SK-N-SH (cell line): Measurements from ENCODE around the gene RNF39. TPM values are rescaled to one million over a fixed set of nuclear protein-coding genes. Genes with fewer than 3 reads are reported as not detected.
A peak's percentile ranks its signal among the peaks of the same experiment; 100 is the strongest.

Experiments used
- CTCF ChIA-PET: fragments of 300-600, 350-600 bp; formaldehyde crosslinking; extraction: SDS; loops from one replicate; lab custom pipeline; 2021; lab: Yijun Ruan, JAX
- POLR2A ChIA-PET: fragments of 350-600 bp; sonication (Branson Sonifier 250); formaldehyde crosslinking; extraction: SDS; loops from one replicate; lab custom pipeline; 2020; ENCODE audit warnings: antibody characterized with exemption, inconsistent platforms; lab: Yijun Ruan, JAX
- DNase-seq: peaks from one replicate; pipeline ENCODE4 v3.0.0; 2012
- H2AFZ ChIP-seq: fragments of 200-600 bp; sonication (generic); 2 replicates; pipeline ENCODE4 v1.8.1; 2016; ENCODE audit warnings: antibody characterized with exemption, mild to moderate bottlenecking, low read depth
- H3F3A ChIP-seq: fragments of 200-600 bp; sonication (generic); replicated peaks from 2 replicates; pipeline ENCODE3; 2016; ENCODE audit warnings: antibody characterized with exemption, mild to moderate bottlenecking; ENCODE audit not compliant: insufficient read depth
- H3K27ac ChIP-seq, 2 experiments: fragments of 200-500 bp in 1 of 2; fragments of 200-600 bp in 1 of 2; sonication (Bioruptor generic) in 1 of 2; sonication (generic), shearing (Covaris generic) in 1 of 2; 2 replicates each; pipeline versions ENCODE4 v1.5.1 to v1.6.1; 2014 to 2016; ENCODE audit warnings: low read depth in 2 of 2, inconsistent platforms in 1 of 2, low read length in 1 of 2, mild to moderate bottlenecking in 1 of 2, mixed read lengths in 1 of 2
- H3K27me3 ChIP-seq: fragments of 200-600 bp; sonication (generic), shearing (Covaris generic); 2 replicates; pipeline ENCODE4 v1.6.1; 2016; ENCODE audit warnings: mixed run types; ENCODE audit not compliant: insufficient read depth
- H3K36me3 ChIP-seq, 2 experiments: fragments of 200-500 bp in 1 of 2; fragments of 200-600 bp in 1 of 2; sonication (Bioruptor generic) in 1 of 2; sonication (generic) in 1 of 2; replicated peaks in 1 of 2; 2 replicates each; pipeline versions ENCODE3 to v1.5.1; 2014 to 2016; ENCODE audit warnings: low read length in 1 of 2, mild to moderate bottlenecking in 1 of 2; ENCODE audit not compliant: insufficient read depth in 2 of 2, control insufficient read depth in 1 of 2
- H3K4me1 ChIP-seq, 2 experiments: fragments of 200-500 bp in 1 of 2; fragments of 200-600 bp in 1 of 2; sonication (Bioruptor generic) in 1 of 2; sonication (generic), shearing (Covaris generic) in 1 of 2; 2 replicates each; pipeline versions ENCODE4 v1.5.1 to v1.6.1; 2014 to 2016; ENCODE audit warnings: low read depth in 1 of 2, low read length in 1 of 2, mixed run types in 1 of 2; ENCODE audit not compliant: insufficient read depth in 2 of 2, control insufficient read depth in 1 of 2
- H3K4me2 ChIP-seq: fragments of 200-600 bp; sonication (generic), shearing (Covaris generic); 2 replicates; pipeline ENCODE4 v1.6.1; 2017; ENCODE audit warnings: mixed run types
- H3K4me3 ChIP-seq, 2 experiments: fragments of 200-500 bp in 1 of 2; fragments of 200-600 bp in 1 of 2; sonication (Bioruptor generic) in 1 of 2; sonication (generic), shearing (Covaris generic) in 1 of 2; 2 replicates each; pipeline versions ENCODE4 v1.5.1 to v1.8.1; 2014 to 2016; ENCODE audit warnings: low read depth in 2 of 2, inconsistent platforms in 1 of 2, low read length in 1 of 2, mild to moderate bottlenecking in 1 of 2, mixed read lengths in 1 of 2, moderate library complexity in 1 of 2
- H3K79me2 ChIP-seq: fragments of 200-600 bp; sonication (generic); 2 replicates; pipeline ENCODE4 v1.8.1; 2017; ENCODE audit warnings: mild to moderate bottlenecking; ENCODE audit not compliant: insufficient read depth
- H3K9ac ChIP-seq: fragments of 200-600 bp; sonication (generic); 2 replicates; pipeline ENCODE4 v1.6.1; 2017; ENCODE audit warnings: mixed run types
- H3K9me2 ChIP-seq: fragments of 200-600 bp; sonication (generic); 2 replicates; pipeline ENCODE4 v1.6.1; 2017; ENCODE audit warnings: mixed run types
- H3K9me3 ChIP-seq: fragments of 200-600 bp; sonication (generic); 2 replicates; pipeline ENCODE4 v1.6.1; 2017; ENCODE audit warnings: mixed run types, mild to moderate bottlenecking, moderate library complexity
- H4K20me1 ChIP-seq: fragments of 200-600 bp; sonication (generic); 2 replicates; pipeline ENCODE4 v1.6.1; 2017; ENCODE audit warnings: mild to moderate bottlenecking, mixed run types; ENCODE audit not compliant: insufficient read depth
- CTCF ChIP-seq: fragments of 200-600 bp; sonication (generic); IDR thresholded peaks from 2 replicates; pipeline ENCODE4 v1.6.1; 2017; ENCODE audit warnings: antibody characterized with exemption, mild to moderate bottlenecking, moderate library complexity
- EP300 ChIP-seq, 2 experiments: IDR thresholded peaks; 2 replicates each; pipeline versions ENCODE4 v1.4.0 to v1.6.1; 2012; ENCODE audit warnings: borderline replicate concordance in 1 of 2, low read depth in 1 of 2, low read length in 1 of 2
- FOSL2 ChIP-seq: IDR thresholded peaks from 2 replicates; pipeline ENCODE4 v1.4.0; 2012; ENCODE audit warnings: low read depth, mild to moderate bottlenecking, moderate library complexity, borderline replicate concordance
- FOXJ3 ChIP-seq: sonication (generic); formaldehyde crosslinking; IDR thresholded peaks from 2 replicates; pipeline ENCODE4 v1.5.1; 2020; ENCODE audit warnings: mild to moderate bottlenecking, missing genetic modification reagents
- FOXM1 ChIP-seq: IDR thresholded peaks from 2 replicates; pipeline ENCODE4 v1.4.0; 2012; ENCODE audit warnings: low read depth, mild to moderate bottlenecking
- GATA2 ChIP-seq: sonication (generic); formaldehyde crosslinking; IDR thresholded peaks from 2 replicates; pipeline ENCODE4 v1.5.0; 2020; ENCODE audit warnings: mild to moderate bottlenecking, missing genetic modification reagents
- IRF3 ChIP-seq: fragments of 150-350 bp; IDR thresholded peaks from 2 replicates; pipeline ENCODE4 v1.6.1; 2016; ENCODE audit warnings: mild to moderate bottlenecking, low read depth, low read length
- JUND ChIP-seq: IDR thresholded peaks from 2 replicates; pipeline ENCODE4 v1.4.0; 2012
- MAX ChIP-seq: IDR thresholded peaks from 2 replicates; pipeline ENCODE4 v1.4.0; 2012; ENCODE audit warnings: low read depth
- MXI1 ChIP-seq: IDR thresholded peaks from 2 replicates; pipeline ENCODE4 v1.6.1; 2012; ENCODE audit warnings: mild to moderate bottlenecking, low read depth, low read length, improper control_type of control experiment
- NFIC ChIP-seq: IDR thresholded peaks from 2 replicates; pipeline ENCODE4 v1.4.0; 2012; ENCODE audit warnings: borderline replicate concordance
- POLR2AphosphoS5 ChIP-seq: IDR thresholded peaks from 2 replicates; pipeline ENCODE4 v1.6.1; 2012; ENCODE audit warnings: low read depth, low read length
- SIN3A ChIP-seq: IDR thresholded peaks from 2 replicates; pipeline ENCODE4 v1.6.1; 2012; ENCODE audit warnings: low read depth, mild to moderate bottlenecking, low read length, moderate library complexity, borderline replicate concordance
- TEAD4 ChIP-seq: IDR thresholded peaks from 2 replicates; pipeline ENCODE4 v1.4.0; 2012; ENCODE audit warnings: mild to moderate bottlenecking, borderline replicate concordance; ENCODE audit not compliant: insufficient read depth
- USF2 ChIP-seq: fragments of 150-350 bp; IDR thresholded peaks from 2 replicates; pipeline ENCODE4 v1.6.1; 2017; ENCODE audit warnings: antibody characterized with exemption, low read length, low read depth, borderline replicate concordance
- ZBTB33 ChIP-seq: IDR thresholded peaks from 2 replicates; pipeline ENCODE4 v1.4.0; 2012; ENCODE audit warnings: low read depth, borderline replicate concordance
- WGBS: methylation state at CpG from one replicate; pipeline ENCODE4 v1.1.6; 2017; ENCODE audit warnings: low lambda C conversion rate; 5-methylcytosine and 5-hydroxymethylcytosine counted together
- polyA plus RNA-seq, 3 experiments: library from polyadenylated mRNA; depleted of rRNA; stranded (reverse); fragments of >200 nt; gene quantifications; 2 replicates each; pipeline ENCODE4 v1.2.3, GENCODE V29; 2012

Gene RNF39
- polyA plus RNA-seq, 1 of the 3 experiments (the other 2 are of a cell fraction): not detected

GRCh38 chr6:30067460-30068139 lies 8.0 kb downstream of the RNF39 start:
- DNase-seq: peak; percentile 89
- Histone ChIP-seq H3K27ac (peak overlapping the region; percentile 84 to 89), H3K4me1 (peaks cover 0 to 14% of the 10 kb centered on the region in 2 experiments; a peak in 2 of 4 replicates), H2AFZ (peak overlapping the region; percentile 79), H3K79me2 (peaks cover 27% of the 10 kb centered on the region), H3F3A (peaks cover 6% of the 10 kb centered on the region), H3K27me3 (no peaks in the 10 kb centered on the region), H3K9me2 (no peaks in the 10 kb centered on the region), H3K4me3 (peak overlapping the region; percentile 74 to 80), H3K9me3 (no peaks in the 10 kb centered on the region), H4K20me1 (no peaks in the 10 kb centered on the region), H3K4me2 (peak overlapping the region; percentile 78), H3K9ac (peak overlapping the region; percentile 69), H3K36me3 (peaks cover 11 to 36% of the 10 kb centered on the region in 2 experiments)
- no peak for TF ChIP-seq MAX
- no peak for TF ChIP-seq TEAD4
- TF ChIP-seq FOSL2: no peak
- TF ChIP-seq FOXJ3 (CRISPR knock-in tag): no peak
- no peak for TF ChIP-seq GATA2
- no peak for TF ChIP-seq ZBTB33
- no peak for TF ChIP-seq JUND
- TF ChIP-seq POLR2AphosphoS5: no peak
- no peak for TF ChIP-seq IRF3
- TF ChIP-seq SIN3A: no peak
- ChIA-PET CTCF (interaction anchor here (1.1 to 1.6 kb wide), 2 partner anchors 10 to 63 kb away, joined by 3 to 6 read pairs; no protein-coding TSS in a partner anchor), POLR2A (no interaction called here)
- WGBS: 0% methylated on average over 8 of the region's 8 CpGs

- Histone ChIP-seq H3K27ac (peak within 1 kb of the TSS; percentile 84 to 97), H3K9me3 (no peaks in the 10 kb centered on the region), H3F3A (peaks cover 6% of the 10 kb centered on the region), H3K27me3 (no peaks in the 10 kb centered on the region), H3K36me3 (peaks cover 11 to 36% of the 10 kb centered on the region in 2 experiments), H3K4me1 (peaks cover 0 to 19% of the 10 kb centered on the region in 2 experiments; a peak in 2 of 4 replicates), H3K4me2 (peak within 1 kb of the TSS; percentile 86), H3K79me2 (peaks cover 33% of the 10 kb centered on the region), H3K4me3 (peak within 1 kb of the TSS; percentile 74 to 80), H4K20me1 (no peaks in the 10 kb centered on the region), H3K9me2 (no peaks in the 10 kb centered on the region), H3K9ac (peak within 1 kb of the TSS; percentile 69), H2AFZ (peak within 1 kb of the TSS; percentile 90)
- DNase-seq: peak; percentile 91
- under 1% methylated on average over 45 of the region's 46 CpGs for WGBS
- ChIA-PET CTCF (interaction anchor here (1.6 kb wide), 1 partner anchor 64 kb away, joined by 6 read pairs; no protein-coding TSS in a partner anchor), POLR2A (interaction anchor here (1.0 to 1.3 kb wide), 4 partner anchors 8 to 36 kb away, joined by 3 to 6 read pairs (median 4); no protein-coding TSS in a partner anchor)
- no peak for TF ChIP-seq EP300 (IDR thresholded peaks at IDR 0.05; ENCODE audit: borderline replicate concordance in 1 of 2, low read depth in 1 of 2, low read length in 1 of 2)
- TF ChIP-seq GATA2: no peak
- no peak for TF ChIP-seq IRF3
- no peak for TF ChIP-seq CTCF
- TF ChIP-seq FOXM1: no peak
- TF ChIP-seq USF2: no peak
- peak; percentile 90 for TF ChIP-seq MXI1
- peak; percentile 37 for TF ChIP-seq JUND
- TF ChIP-seq NFIC: no peak; the same call in 1 of the 2 replicates
These were observed 8.8 kb downstream of the RNF39 start, which contains the start of gene PPP1R11 for GRCh38 chr6:30066577-30067459. TSS of gene PPP1R11 (plus strand) at chr6:30067198. CDS start at chr6:30067411, 213 bp downstream.
